ENCODE results near the gene VIL1. TPM values are rescaled to one million over a fixed set of nuclear protein-coding genes. Genes with fewer than 3 reads are reported as not detected.

Gene VIL1
- total RNA-seq, 1 experiment from 2014 or later, result 0.02 TPM

GRCh38 chr2:218432676-218433365, 13.9 kb downstream of the VIL1 start:
- Histone ChIP-seq H3K27me3 (no peaks in the 10 kb centered on the region), H3K4me3 (no peak overlapping the region), H3K9me3 (replicated peaks) (no peaks in the 10 kb centered on the region), H3K27ac (no peak overlapping the region), H3K36me3 (no peaks in the 10 kb centered on the region), H3K4me1 (no peaks in the 10 kb centered on the region)
- no peak for DNase-seq

GRCh38 chr2:218434456-218434855, 15.5 kb downstream of the VIL1 start:
- no peak overlapping the region for H3K27ac ChIP-seq
- H3K36me3 ChIP-seq, result no peaks in the 10 kb centered on the region
- H3K9me3 ChIP-seq (replicated peaks), result no peaks in the 10 kb centered on the region
- H3K4me1 ChIP-seq, result no peaks in the 10 kb centered on the region
- no peaks in the 10 kb centered on the region for H3K27me3 ChIP-seq
- no peak for DNase-seq
- H3K4me3 ChIP-seq, result no peak overlapping the region

GRCh38 chr2:218435003-218435982, 16.4 kb downstream of the VIL1 start:
- Histone ChIP-seq H3K36me3 (no peaks in the 10 kb centered on the region), H3K4me3 (no peak overlapping the region), H3K4me1 (no peaks in the 10 kb centered on the region), H3K27me3 (no peaks in the 10 kb centered on the region), H3K9me3 (replicated peaks) (no peaks in the 10 kb centered on the region), H3K27ac (no peak overlapping the region)
- DNase-seq, result no peak

GRCh38 chr2:218436992-218437391, 18.1 kb downstream of the VIL1 start:
- H3K27ac ChIP-seq, result no peak overlapping the region
- H3K4me3 ChIP-seq, result no peak overlapping the region
- DNase-seq, result no peak
- no peaks in the 10 kb centered on the region for H3K4me1 ChIP-seq
- no peaks in the 10 kb centered on the region for H3K9me3 ChIP-seq (replicated peaks)
- no peaks in the 10 kb centered on the region for H3K27me3 ChIP-seq
- H3K36me3 ChIP-seq, result no peaks in the 10 kb centered on the region

GRCh38 chr2:218437969-218438368, 19.0 kb downstream of the VIL1 start:
- Histone ChIP-seq H3K4me3 (no peak overlapping the region), H3K36me3 (no peaks in the 10 kb centered on the region), H3K4me1 (no peaks in the 10 kb centered on the region), H3K27ac (no peak overlapping the region), H3K27me3 (no peaks in the 10 kb centered on the region), H3K9me3 (replicated peaks) (no peaks in the 10 kb centered on the region)
- DNase-seq, result no peak

- Histone ChIP-seq H3K36me3 (no peaks in the 10 kb centered on the region), H3K4me3 (no peak overlapping the region), H3K27me3 (no peaks in the 10 kb centered on the region), H3K4me1 (no peaks in the 10 kb centered on the region), H3K27ac (no peak overlapping the region), H3K9me3 (replicated peaks) (no peaks in the 10 kb centered on the region)
- peak in 1 of 2 experiments; percentile 13 for DNase-seq
Observed at GRCh38 chr2:218438596-218438995, 19.7 kb downstream of the VIL1 start.

- DNase-seq, result no peak
- Histone ChIP-seq H3K36me3 (peaks cover 12% of the 10 kb centered on the region), H3K9me3 (replicated peaks) (no peaks in the 10 kb centered on the region), H3K27me3 (no peaks in the 10 kb centered on the region), H3K4me3 (no peak overlapping the region), H3K27ac (no peak overlapping the region), H3K4me1 (peaks cover 14% of the 10 kb centered on the region)
Observed at GRCh38 chr2:218444692-218445357, 25.9 kb downstream of the VIL1 start.

- no peak for DNase-seq
- Histone ChIP-seq H3K9me3 (replicated peaks) (no peaks in the 10 kb centered on the region), H3K4me1 (peaks cover 16% of the 10 kb centered on the region), H3K4me3 (no peak overlapping the region), H3K27me3 (no peaks in the 10 kb centered on the region), H3K27ac (no peak overlapping the region), H3K36me3 (peaks cover 14% of the 10 kb centered on the region)
Observed at GRCh38 chr2:218445602-218446001, 26.7 kb downstream of the VIL1 start.

- peaks cover 16% of the 10 kb centered on the region for H3K4me1 ChIP-seq
- no peak overlapping the region for H3K4me3 ChIP-seq
- no peak for DNase-seq
- H3K27me3 ChIP-seq, result no peaks in the 10 kb centered on the region
- H3K27ac ChIP-seq, result no peak overlapping the region
- no peaks in the 10 kb centered on the region for H3K9me3 ChIP-seq (replicated peaks)
- H3K36me3 ChIP-seq, result peaks cover 14% of the 10 kb centered on the region
Observed at GRCh38 chr2:218446547-218446946, 27.6 kb downstream of the VIL1 start.

GRCh38 chr2:218447072-218447471, 28.1 kb downstream of the VIL1 start:
- no peak overlapping the region for H3K27ac ChIP-seq

GRCh38 chr2:218448934-218449333, 30.0 kb downstream of the VIL1 start:
- peak; percentile 26 to 53 for DNase-seq
- peaks cover 16% of the 10 kb centered on the region for H3K4me1 ChIP-seq
- no peaks in the 10 kb centered on the region for H3K9me3 ChIP-seq (replicated peaks)
- H3K27ac ChIP-seq, result no peak overlapping the region
- H3K27me3 ChIP-seq, result no peaks in the 10 kb centered on the region
- peaks cover 31% of the 10 kb centered on the region for H3K36me3 ChIP-seq
- H3K4me3 ChIP-seq, result no peak overlapping the region

More at GRCh38 chr2:218447072-218447471, 28.1 kb downstream of the VIL1 start:
- Histone ChIP-seq H3K4me1 (peaks cover 16% of the 10 kb centered on the region), H3K9me3 (replicated peaks) (no peaks in the 10 kb centered on the region), H3K36me3 (peaks cover 14% of the 10 kb centered on the region), H3K27me3 (no peaks in the 10 kb centered on the region), H3K4me3 (no peak overlapping the region)
- DNase-seq, result no peak

GRCh38 chr2:218452079-218452478, 33.2 kb downstream of the VIL1 start:
- Histone ChIP-seq H3K9me3 (replicated peaks) (no peaks in the 10 kb centered on the region), H3K4me1 (peaks cover 16% of the 10 kb centered on the region), H3K27ac (no peak overlapping the region), H3K36me3 (peaks cover 57% of the 10 kb centered on the region), H3K4me3 (no peak overlapping the region), H3K27me3 (no peaks in the 10 kb centered on the region)
- DNase-seq, result no peak

- Histone ChIP-seq H3K27me3 (no peaks in the 10 kb centered on the region), H3K4me1 (no peaks in the 10 kb centered on the region), H3K4me3 (no peak overlapping the region), H3K36me3 (peaks cover 64% of the 10 kb centered on the region), H3K9me3 (replicated peaks) (no peaks in the 10 kb centered on the region), H3K27ac (no peak overlapping the region)
- no peak for DNase-seq
Observed at GRCh38 chr2:218456849-218457248, 37.9 kb downstream of the VIL1 start.

- Histone ChIP-seq H3K9me3 (replicated peaks) (no peaks in the 10 kb centered on the region), H3K4me3 (no peak overlapping the region), H3K4me1 (no peaks in the 10 kb centered on the region), H3K36me3 (peaks cover 56% of the 10 kb centered on the region), H3K27me3 (no peaks in the 10 kb centered on the region), H3K27ac (no peak overlapping the region)
- no peak for DNase-seq
Observed at GRCh38 chr2:218458598-218458997, 39.7 kb downstream of the VIL1 start.

Data from SJCRH30 (cell line).